Spleen (tissue), 7 donors: ENCODE measurements around the gene PLRG1.

Experiments
- CTCF ChIP-seq, 11 experiments: fragments of 200-600 bp in 7 of 11; fragments of 450-650 bp in 4 of 11; sonication (generic) in 4 of 11; IDR thresholded peaks in 8 of 11; conservative IDR thresholded peaks in 3 of 11; 1 replicate in 7 of 11; 2 replicates in 4 of 11; pipeline versions ENCODE4 v1.4.0 to v1.8.0; 2016 to 2021; ENCODE audit warnings: antibody characterized with exemption in 11 of 11, inconsistent platforms in 4 of 11, mild to moderate bottlenecking in 1 of 11
- POLR2A ChIP-seq, 3 donors: fragments of 450-650 bp; IDR thresholded peaks; one replicate each; pipeline ENCODE4 v1.5.1; 2017; ENCODE audit warnings: antibody characterized with exemption in 3 of 3, mild to moderate bottlenecking in 1 of 3
- donor health status: DM: no; HTN: no; CAD: no; lungs with moderate emphysema.
- donor health status: DM: no; HTN: no; CAD: no.
- donor health status: DM: no; HTN: no; CAD: no.

- TF ChIP-seq POLR2A (IDR thresholded peaks at IDR 0.05) (no peak), CTCF (IDR thresholded peaks at IDR 0.05 in 8 of 11, conservative IDR thresholded peaks at IDR 0.05 in 3 of 11) (no peak)
Observed at GRCh38 chr4:154528869-154529268, 21.3 kb downstream of the PLRG1 start.
